A673 (cell line): ENCODE data around the gene MAL. TPM values are rescaled to one million over a fixed set of nuclear protein-coding genes. Genes with fewer than 3 reads are reported as not detected.

Experiments
- BruUV-seq: library from RNA; stranded (reverse); fragments of 400-500 nt; replicated peaks from 2 replicates; lab custom pipeline; 2021; lab: Mats Ljungman, UMichigan
- CTCF ChIA-PET: fragments of 300-600 bp; sonication (Branson Sonifier 250); formaldehyde crosslinking; loops from one replicate; lab custom pipeline; 2022; ENCODE audit warnings: antibody characterized with exemption; lab: Charles Lee
- POLR2A ChIA-PET: fragments of 300-600 bp; sonication (Branson Sonifier 250); formaldehyde crosslinking; loops from one replicate; lab custom pipeline; 2022; ENCODE audit warnings: antibody characterized with exemption; ENCODE audit not compliant: low non-redundant PET; lab: Charles Lee
- DNase-seq: peaks from one replicate; pipeline ENCODE4 v3.0.0-alpha.2; 2015; ENCODE audit warnings: low spot score
- H3K27ac ChIP-seq: fragments of 200-600 bp; sonication (generic); 2 replicates; pipeline ENCODE4 v1.5.1; 2016; ENCODE audit warnings: mixed run types, low read depth, mild to moderate bottlenecking, mixed read lengths, antibody characterized with exemption, low read length; ENCODE audit not compliant: poor library complexity, severe bottlenecking
- H3K27me3 ChIP-seq: fragments of 200-600 bp; sonication (generic); replicated peaks from 2 replicates; pipeline ENCODE4 v1.6.1; 2017; ENCODE audit warnings: mixed run types, low read depth, mild to moderate bottlenecking, mixed read lengths, antibody characterized with exemption, low read length; ENCODE audit not compliant: insufficient read depth, poor library complexity
- H3K36me3 ChIP-seq: fragments of 200-600 bp; sonication (generic); 2 replicates; pipeline ENCODE4 v1.6.1; 2016; ENCODE audit warnings: mixed run types, mild to moderate bottlenecking, mixed read lengths, antibody characterized with exemption, low read length; ENCODE audit not compliant: insufficient read depth, poor library complexity, severe bottlenecking
- H3K4me1 ChIP-seq: fragments of 200-600 bp; sonication (generic); 2 replicates; pipeline ENCODE4 v1.6.1; 2017; ENCODE audit warnings: mixed run types, mild to moderate bottlenecking, mixed read lengths, antibody characterized with exemption, low read length; ENCODE audit not compliant: insufficient read depth, poor library complexity, severe bottlenecking
- H3K4me3 ChIP-seq: fragments of 200-600 bp; sonication (generic); 2 replicates; pipeline ENCODE4 v1.5.1; 2016; ENCODE audit warnings: low read depth, mixed run types, mild to moderate bottlenecking, mixed read lengths, low read length; ENCODE audit not compliant: poor library complexity, severe bottlenecking
- H3K9me3 ChIP-seq: fragments of 200-600 bp; sonication (generic); 2 replicates; pipeline ENCODE4 v1.6.1; 2016; ENCODE audit warnings: mixed run types, low read depth, mild to moderate bottlenecking, mixed read lengths, antibody characterized with exemption, low read length; ENCODE audit not compliant: poor library complexity, severe bottlenecking
- EZH2 ChIP-seq: fragments of 200-600 bp; sonication (generic); IDR thresholded peaks from 2 replicates; pipeline ENCODE4 v1.6.1; 2017; ENCODE audit warnings: borderline replicate concordance, low read depth, mild to moderate bottlenecking, mixed read lengths, antibody characterized with exemption, low read length; ENCODE audit not compliant: poor library complexity, severe bottlenecking
- intact Hi-C: fragments of 100-400 bp; cut with micrococcal nuclease; formaldehyde crosslinking; loops from one replicate; pipeline ENCODE4 v1.10.0; 2022; ENCODE audit not compliant: unreplicated experiment
- total RNA-seq: library from RNA; stranded (reverse); gene quantifications from 2 replicates; pipeline ENCODE4 v1.2.3, GENCODE V29; 2021
- TF ChIP-seq, protein P1 (sequence below): fragments of 300-800, 200-600 bp; sonication (generic); conservative IDR thresholded peaks from 2 replicates; pipeline ENCODE4 v1.5.1; 2017; ENCODE audit warnings: low read depth, mild to moderate bottlenecking, antibody characterized with exemption, low read length, moderate library complexity, mixed read lengths

MAL gene
- total RNA-seq, 1 experiment from 2014 or later = not detected

DNA sequence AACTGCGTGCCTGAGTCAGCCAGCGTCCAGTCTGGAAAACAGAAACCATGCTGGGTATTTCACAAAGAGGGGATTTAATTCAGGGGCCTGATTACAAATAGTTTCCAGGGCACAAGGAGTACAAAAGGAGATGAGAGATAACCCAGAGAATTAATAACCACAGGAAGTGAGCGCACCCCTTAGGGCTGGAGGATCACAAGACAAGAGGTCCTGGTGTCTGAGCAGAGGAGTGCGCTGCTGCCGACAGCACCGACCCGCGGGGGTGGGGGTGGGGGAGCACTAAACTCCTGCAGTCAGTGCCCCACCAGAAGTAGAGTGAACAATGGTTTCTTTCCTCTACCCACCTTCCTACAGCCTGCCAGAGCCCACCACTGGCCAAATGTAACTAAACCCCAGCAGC is 20.8 kb upstream of the MAL start:
- no peaks in the 10 kb centered on the region for H3K27me3 ChIP-seq
- no peaks in the 10 kb centered on the region for H3K36me3 ChIP-seq
- BruUV-seq = no TSS peak
- TF ChIP-seq, protein P1, sequence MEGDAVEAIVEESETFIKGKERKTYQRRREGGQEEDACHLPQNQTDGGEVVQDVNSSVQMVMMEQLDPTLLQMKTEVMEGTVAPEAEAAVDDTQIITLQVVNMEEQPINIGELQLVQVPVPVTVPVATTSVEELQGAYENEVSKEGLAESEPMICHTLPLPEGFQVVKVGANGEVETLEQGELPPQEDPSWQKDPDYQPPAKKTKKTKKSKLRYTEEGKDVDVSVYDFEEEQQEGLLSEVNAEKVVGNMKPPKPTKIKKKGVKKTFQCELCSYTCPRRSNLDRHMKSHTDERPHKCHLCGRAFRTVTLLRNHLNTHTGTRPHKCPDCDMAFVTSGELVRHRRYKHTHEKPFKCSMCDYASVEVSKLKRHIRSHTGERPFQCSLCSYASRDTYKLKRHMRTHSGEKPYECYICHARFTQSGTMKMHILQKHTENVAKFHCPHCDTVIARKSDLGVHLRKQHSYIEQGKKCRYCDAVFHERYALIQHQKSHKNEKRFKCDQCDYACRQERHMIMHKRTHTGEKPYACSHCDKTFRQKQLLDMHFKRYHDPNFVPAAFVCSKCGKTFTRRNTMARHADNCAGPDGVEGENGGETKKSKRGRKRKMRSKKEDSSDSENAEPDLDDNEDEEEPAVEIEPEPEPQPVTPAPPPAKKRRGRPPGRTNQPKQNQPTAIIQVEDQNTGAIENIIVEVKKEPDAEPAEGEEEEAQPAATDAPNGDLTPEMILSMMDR = no peak
- TF ChIP-seq EZH2 = no peak
- no peak overlapping the region for H3K4me3 ChIP-seq
- H3K9me3 ChIP-seq = no peaks in the 10 kb centered on the region
- H3K4me1 ChIP-seq = peaks cover 20% of the 10 kb centered on the region
- ChIA-PET CTCF (no interaction called here), POLR2A (no interaction called here)
- no peak overlapping the region for H3K27ac ChIP-seq
- no peak for DNase-seq
- intact Hi-C loops = no loop called here

DNA sequence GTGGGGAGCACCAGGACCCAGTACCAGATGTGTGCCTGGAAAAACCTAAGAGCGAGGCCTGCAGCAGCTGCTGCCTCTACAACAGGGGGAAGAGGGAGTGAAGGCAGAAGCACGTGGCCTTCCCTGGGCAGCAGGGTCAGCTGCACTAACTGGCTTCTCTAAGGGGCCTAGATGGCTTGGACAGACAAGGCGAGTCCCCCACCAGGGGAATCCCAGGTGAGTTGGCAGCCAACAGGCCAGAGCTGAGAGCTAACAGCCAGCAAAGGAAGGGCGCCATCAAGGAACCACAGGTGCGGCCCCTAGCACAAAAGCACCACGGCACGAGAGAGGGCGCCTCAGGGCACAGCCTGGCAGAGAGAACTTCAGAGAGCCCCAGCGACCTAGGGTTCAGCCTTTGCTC is 19.8 kb upstream of the MAL start:
- no peaks in the 10 kb centered on the region for H3K36me3 ChIP-seq
- no peak for TF ChIP-seq EZH2
- TF ChIP-seq, protein P1 = no peak
- BruUV-seq = no TSS peak
- H3K9me3 ChIP-seq = no peaks in the 10 kb centered on the region
- no peak for DNase-seq
- H3K27me3 ChIP-seq = no peaks in the 10 kb centered on the region
- H3K4me1 ChIP-seq = peaks cover 20% of the 10 kb centered on the region
- ChIA-PET CTCF (no interaction called here), POLR2A (no interaction called here)
- no peak overlapping the region for H3K4me3 ChIP-seq
- no peak overlapping the region for H3K27ac ChIP-seq
- intact Hi-C loops = no loop called here

DNA sequence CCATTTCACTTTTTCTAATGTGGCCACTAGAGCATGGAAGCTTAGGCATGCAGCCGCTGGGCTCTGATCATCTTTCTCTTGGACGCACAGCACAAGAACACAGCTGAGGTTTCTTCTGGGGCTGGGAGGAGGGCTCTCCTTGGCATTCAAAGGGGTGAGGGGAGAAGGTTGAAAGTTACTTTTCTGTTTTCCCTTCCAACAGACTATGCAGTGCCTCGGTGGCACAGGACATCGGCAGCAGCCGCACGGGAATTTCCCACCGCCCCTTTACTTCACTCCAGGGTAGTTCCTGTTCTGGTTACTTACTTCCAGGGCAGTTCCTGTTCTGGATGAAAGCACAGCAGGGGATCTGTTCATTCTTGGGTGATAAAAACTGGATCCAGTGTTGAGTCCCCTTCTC is 18.9 kb upstream of the MAL start:
- TF ChIP-seq EZH2 = no peak
- TF ChIP-seq, protein P1 = no peak
- no peak overlapping the region for H3K27ac ChIP-seq
- no peaks in the 10 kb centered on the region for H3K9me3 ChIP-seq
- ChIA-PET POLR2A (no interaction called here), CTCF (no interaction called here)
- intact Hi-C loops = no loop called here
- H3K36me3 ChIP-seq = no peaks in the 10 kb centered on the region
- no peak overlapping the region for H3K4me3 ChIP-seq
- H3K4me1 ChIP-seq = peaks cover 20% of the 10 kb centered on the region
- no TSS peak for BruUV-seq
- no peaks in the 10 kb centered on the region for H3K27me3 ChIP-seq
- DNase-seq = peak; percentile 94
